Astrocyte (in vitro differentiated cells and primary cell): ENCODE measurements around the gene VWF. TPM values are rescaled to one million over a fixed set of nuclear protein-coding genes. Genes with fewer than 3 reads are reported as not detected.

Experiments used
- DNase-seq: peaks from one replicate; pipeline ENCODE4 v3.0.0-alpha.2; 2010; ENCODE audit warnings: low read depth
- FAIRE-seq: peaks from 2 replicates; lab custom pipeline; 2011; peaks lifted over from hg19 to GRCh38; lab: Jason Lieb, UNC
- H2AFZ ChIP-seq: 2 replicates; pipeline ENCODE4 v1.6.0; 2012; ENCODE audit warnings: low read depth, low read length, inconsistent platforms
- H3K27ac ChIP-seq: 2 replicates; pipeline ENCODE4 v1.5.1; 2011; ENCODE audit warnings: low read depth, low read length, inconsistent platforms
- H3K27me3 ChIP-seq: 2 replicates; pipeline ENCODE4 v1.6.0; 2011; ENCODE audit warnings: low read length, inconsistent platforms; ENCODE audit not compliant: insufficient read depth
- H3K36me3 ChIP-seq: 2 replicates; pipeline ENCODE4 v1.5.1; 2011; ENCODE audit warnings: low read length, inconsistent platforms; ENCODE audit not compliant: insufficient read depth
- H3K4me1 ChIP-seq: 2 replicates; pipeline ENCODE4 v1.5.1; 2011; ENCODE audit warnings: low read length, inconsistent platforms; ENCODE audit not compliant: insufficient read depth
- H3K4me2 ChIP-seq: 2 replicates; pipeline ENCODE4 v1.6.0; 2012; ENCODE audit warnings: low read length, inconsistent platforms
- H3K4me3 ChIP-seq: 2 replicates; pipeline ENCODE4 v1.5.1; 2011; ENCODE audit warnings: low read depth, mild to moderate bottlenecking, low read length, inconsistent platforms; ENCODE audit not compliant: insufficient read depth
- H3K79me2 ChIP-seq: 2 replicates; pipeline ENCODE4 v1.6.0; 2012; ENCODE audit warnings: mild to moderate bottlenecking, low read length, inconsistent platforms; ENCODE audit not compliant: insufficient read depth
- H3K9ac ChIP-seq: 2 replicates; pipeline ENCODE4 v1.6.0; 2012; ENCODE audit warnings: mild to moderate bottlenecking, low read length, inconsistent platforms
- H3K9me3 ChIP-seq: 2 replicates; pipeline ENCODE4 v1.5.1; 2012; ENCODE audit warnings: low read depth, mild to moderate bottlenecking, low read length, inconsistent platforms; ENCODE audit not compliant: insufficient read depth
- H4K20me1 ChIP-seq: 2 replicates; pipeline ENCODE4 v1.6.0; 2012; ENCODE audit warnings: low read length, inconsistent platforms; ENCODE audit not compliant: insufficient read depth
- H3K27ac Mint-ChIP-seq: one replicate; pipeline ENCODE4 v1.8.0; 2021; ENCODE audit warnings: mild to moderate bottlenecking, mixed read lengths; ENCODE audit not compliant: unreplicated experiment
- H3K27me3 Mint-ChIP-seq: one replicate; pipeline ENCODE4 v1.8.0; 2021; ENCODE audit warnings: low read depth, mixed read lengths; ENCODE audit not compliant: unreplicated experiment
- H3K36me3 Mint-ChIP-seq: one replicate; pipeline ENCODE4 v1.8.0; 2021; ENCODE audit warnings: low read depth, mixed read lengths; ENCODE audit not compliant: unreplicated experiment
- H3K4me1 Mint-ChIP-seq: one replicate; pipeline ENCODE4 v1.8.0; 2021; ENCODE audit warnings: low read depth, mixed read lengths; ENCODE audit not compliant: unreplicated experiment
- H3K4me3 Mint-ChIP-seq: one replicate; pipeline ENCODE4 v1.8.0; 2021; ENCODE audit warnings: mild to moderate bottlenecking, moderate library complexity, mixed read lengths; ENCODE audit not compliant: unreplicated experiment
- H3K9me3 Mint-ChIP-seq: one replicate; pipeline ENCODE4 v1.8.0; 2021; ENCODE audit warnings: mild to moderate bottlenecking, mixed read lengths; ENCODE audit not compliant: unreplicated experiment
- CTCF ChIP-seq: IDR thresholded peaks from 2 replicates; pipeline ENCODE4 v1.5.1; 2011; ENCODE audit warnings: low read depth, mild to moderate bottlenecking, inconsistent platforms, low read length, moderate library complexity; ENCODE audit not compliant: insufficient read depth
- EZH2 ChIP-seq: IDR thresholded peaks from 2 replicates; pipeline ENCODE4 v1.6.1; 2012; ENCODE audit warnings: mild to moderate bottlenecking, low read length, inconsistent platforms; ENCODE audit not compliant: insufficient read depth
- total RNA-seq: library from RNA; stranded (reverse); gene quantifications from 2 replicates; pipeline ENCODE4 v1.2.1, GENCODE V29; 2021

Gene VWF
- total RNA-seq, 1 donor from 2014 or later = 0.23 TPM

- H3K27ac ChIP-seq = no peak overlapping the region
- FAIRE-seq (no peak), DNase-seq (no peak)
- Mint-ChIP-seq H3K4me3 (no peak overlapping the region), H3K4me1 (peaks cover 25% of the 10 kb centered on the region), H3K27me3 (no peaks in the 10 kb centered on the region), H3K9me3 (no peaks in the 10 kb centered on the region), H3K36me3 (no peaks in the 10 kb centered on the region), H3K27ac (no peak overlapping the region)
- H3K36me3 ChIP-seq = no peaks in the 10 kb centered on the region
- no peak overlapping the region for H3K4me2 ChIP-seq
- H3K27me3 ChIP-seq = no peaks in the 10 kb centered on the region
- no peak overlapping the region for H3K4me3 ChIP-seq
- peaks cover 31% of the 10 kb centered on the region for H3K4me1 ChIP-seq
- no peak overlapping the region for H3K9ac ChIP-seq
- no peaks in the 10 kb centered on the region for H3K79me2 ChIP-seq
- TF ChIP-seq CTCF (no peak), EZH2 (no peak)
- no peaks in the 10 kb centered on the region for H3K9me3 ChIP-seq
- H2AFZ ChIP-seq = no peak overlapping the region
- no peaks in the 10 kb centered on the region for H4K20me1 ChIP-seq
Measured at GRCh38 chr12:6095269-6095668, 29.2 kb downstream of the VWF start.

GRCh38 chr12:6093764-6094163 is 30.7 kb downstream of the VWF start:
- Histone ChIP-seq H3K9ac (peak overlapping the region; percentile 34), H3K4me1 (peaks cover 40% of the 10 kb centered on the region), H3K4me3 (peak overlapping the region; percentile 13), H3K27ac (peak overlapping the region; percentile 75), H3K4me2 (peak overlapping the region; percentile 77), H3K9me3 (no peaks in the 10 kb centered on the region), H4K20me1 (no peaks in the 10 kb centered on the region), H3K79me2 (no peaks in the 10 kb centered on the region), H2AFZ (no peak overlapping the region), H3K36me3 (no peaks in the 10 kb centered on the region), H3K27me3 (no peaks in the 10 kb centered on the region)
- H3K27ac Mint-ChIP-seq = peak overlapping the region; percentile 88
- no peak overlapping the region for H3K4me3 Mint-ChIP-seq
- no peaks in the 10 kb centered on the region for H3K9me3 Mint-ChIP-seq
- peaks cover 35% of the 10 kb centered on the region for H3K4me1 Mint-ChIP-seq
- no peaks in the 10 kb centered on the region for H3K36me3 Mint-ChIP-seq
- DNase-seq (no peak), FAIRE-seq (no peak)
- H3K27me3 Mint-ChIP-seq = no peaks in the 10 kb centered on the region
- TF ChIP-seq EZH2 = no peak
- TF ChIP-seq CTCF = no peak

- Histone ChIP-seq H3K27ac (peak overlapping the region; percentile 75), H3K9ac (peak overlapping the region; percentile 34), H3K4me3 (peak overlapping the region; percentile 13), H3K36me3 (no peaks in the 10 kb centered on the region), H3K4me2 (peak overlapping the region; percentile 77), H4K20me1 (no peaks in the 10 kb centered on the region), H3K79me2 (no peaks in the 10 kb centered on the region), H3K27me3 (no peaks in the 10 kb centered on the region), H2AFZ (peak overlapping the region; percentile 67), H3K4me1 (peaks cover 45% of the 10 kb centered on the region), H3K9me3 (no peaks in the 10 kb centered on the region)
- Mint-ChIP-seq H3K4me3 (no peak overlapping the region), H3K27me3 (no peaks in the 10 kb centered on the region), H3K27ac (peak overlapping the region; percentile 88), H3K4me1 (peaks cover 39% of the 10 kb centered on the region), H3K36me3 (no peaks in the 10 kb centered on the region), H3K9me3 (no peaks in the 10 kb centered on the region)
- TF ChIP-seq EZH2 (no peak), CTCF (peak; percentile 9)
- DNase-seq (peak; percentile 89), FAIRE-seq (peak; percentile 70)
Measured at GRCh38 chr12:6092784-6093722, 31.4 kb downstream of the VWF start.
